Colonic mucosa (tissue), 4 donors: Measurements from ENCODE around the gene HSPA4. TPM values are rescaled to one million over a fixed set of nuclear protein-coding genes. Genes with fewer than 3 reads are reported as not detected.
"Not testable (repeated sequence)": the region's sequence is repeated elsewhere in the genome, so short reads cannot be mapped to it uniquely, and the experiment has no call there.

Source experiments
- DNase-seq: peaks from one replicate; pipeline ENCODE4 v3.0.0-alpha.2; 2020
- H3K27ac ChIP-seq: fragments of 200-600 bp; one replicate; pipeline ENCODE4 v1.8.0; 2021
- H3K27me3 ChIP-seq: fragments of 200-600 bp; one replicate; pipeline ENCODE4 v1.8.0; 2021
- H3K36me3 ChIP-seq: fragments of 200-600 bp; one replicate; pipeline ENCODE4 v1.8.0; 2021
- H3K4me1 ChIP-seq: fragments of 200-600 bp; one replicate; pipeline ENCODE4 v1.8.0; 2021; ENCODE audit warnings: mild to moderate bottlenecking
- H3K4me3 ChIP-seq: fragments of 200-600 bp; one replicate; pipeline ENCODE4 v1.8.0; 2021
- H3K9ac ChIP-seq, 2 donors: one replicate each; pipeline ENCODE4 v1.7.0; 2013; ENCODE audit warnings: control low read depth in 2 of 2, low read depth in 2 of 2, low read length in 2 of 2
- H3K9me3 ChIP-seq: fragments of 200-600 bp; one replicate; pipeline ENCODE4 v1.8.0; 2021
- CTCF ChIP-seq: fragments of 200-600 bp; IDR thresholded peaks from one replicate; pipeline ENCODE4 v1.8.0; 2022; ENCODE audit warnings: antibody characterized with exemption, mild to moderate bottlenecking
- intact Hi-C: fragments of 100-400 bp; cut with DNase I; formaldehyde crosslinking; loops from one replicate; pipeline ENCODE4 v1.14.1; 2022
- total RNA-seq, 2 donors: library from RNA; stranded (reverse); fragmentation: NEBNext Ultra II Directional in 1 of 2; extraction: Animal tissue kit (Norgen Biotek cat#: 25700) in 1 of 2; gene quantifications; one replicate each; pipeline ENCODE4 v1.2.1, GENCODE V29; 2021
- donor health status: healthy.
- donor health status: DM: no; HTN: no; CAD: no.
- donor health status: DM: no; HTN: no; CAD: no.

HSPA4 gene
- total RNA-seq, 2 donors from 2014 or later: 91.2 to 132 TPM

DNA sequence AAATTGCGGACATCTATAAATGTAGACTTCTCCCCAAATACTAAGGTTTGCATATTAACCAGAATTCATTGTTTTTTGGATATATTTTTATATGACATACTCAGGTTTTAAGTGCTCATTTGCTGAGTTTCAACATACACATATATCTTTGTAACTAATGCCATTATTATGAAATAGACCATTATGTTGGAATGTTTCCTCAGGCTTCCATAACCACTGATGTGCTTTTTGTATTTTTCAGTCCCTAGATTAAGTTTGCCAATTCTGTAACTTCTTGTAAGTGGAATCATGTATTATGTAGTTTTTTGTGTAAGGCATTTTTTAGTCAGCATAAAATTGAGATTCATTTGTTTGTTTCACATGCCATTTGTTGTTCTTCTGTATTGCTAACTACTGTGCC, 32.1 kb downstream of the HSPA4 start:
- H3K36me3 ChIP-seq: no peaks in the 10 kb centered on the region
- no peak for TF ChIP-seq CTCF
- no peaks in the 10 kb centered on the region for H3K27me3 ChIP-seq
- H3K27ac ChIP-seq: no peak overlapping the region
- intact Hi-C loops: no loop called here
- DNase-seq: no peak
- H3K4me3 ChIP-seq: no peak overlapping the region
- H3K9ac ChIP-seq: no peak overlapping the region
- H3K9me3 ChIP-seq: no peaks in the 10 kb centered on the region
- H3K4me1 ChIP-seq: no peaks in the 10 kb centered on the region

GRCh38 chr5:133085171-133085570, 33.4 kb downstream of the HSPA4 start:
- H3K9me3 ChIP-seq, DNase-seq, H3K27me3 ChIP-seq, H3K27ac ChIP-seq, intact Hi-C loops, H3K4me3 ChIP-seq, H3K36me3 ChIP-seq, H3K4me1 ChIP-seq, H3K9ac ChIP-seq: not testable (repeated sequence)

GRCh38 chr5:133086366-133086875, 34.6 kb downstream of the HSPA4 start:
- H3K4me3 ChIP-seq: no peak overlapping the region
- no peaks in the 10 kb centered on the region for H3K36me3 ChIP-seq
- H3K9ac ChIP-seq: no peak overlapping the region
- no peaks in the 10 kb centered on the region for H3K27me3 ChIP-seq
- H3K9me3 ChIP-seq: no peaks in the 10 kb centered on the region
- DNase-seq: no peak
- H3K27ac ChIP-seq: no peak overlapping the region
- no peak for TF ChIP-seq CTCF
- H3K4me1 ChIP-seq: no peaks in the 10 kb centered on the region
- intact Hi-C loops: no loop called here

- Histone ChIP-seq H3K4me1 (no peaks in the 10 kb centered on the region), H3K27ac (no peak overlapping the region), H3K4me3 (no peak overlapping the region), H3K9me3 (no peaks in the 10 kb centered on the region), H3K36me3 (no peaks in the 10 kb centered on the region), H3K27me3 (no peaks in the 10 kb centered on the region), H3K9ac (no peak overlapping the region)
- DNase-seq: no peak
- intact Hi-C loops: no loop called here
- TF ChIP-seq CTCF: no peak
Measured at GRCh38 chr5:133088064-133088463, 36.3 kb downstream of the HSPA4 start.

DNA sequence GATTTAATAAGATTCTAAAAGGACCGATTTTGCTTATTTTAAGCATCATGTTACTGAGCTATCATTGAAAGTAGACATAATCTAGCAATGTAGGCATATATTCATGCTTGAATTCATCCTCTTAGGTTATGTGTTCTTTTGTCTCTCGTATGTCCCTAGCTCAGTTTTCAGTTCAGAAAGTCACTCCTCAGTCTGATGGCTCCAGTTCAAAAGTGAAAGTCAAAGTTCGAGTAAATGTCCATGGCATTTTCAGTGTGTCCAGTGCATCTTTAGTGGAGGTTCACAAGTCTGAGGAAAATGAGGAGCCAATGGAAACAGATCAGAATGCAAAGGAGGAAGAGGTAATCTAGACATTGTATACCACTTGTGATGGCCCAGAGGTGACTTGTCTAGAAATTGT, 39.2 kb downstream of the HSPA4 start:
- Histone ChIP-seq H3K4me3 (no peak overlapping the region), H3K27me3 (no peaks in the 10 kb centered on the region), H3K9me3 (no peaks in the 10 kb centered on the region), H3K36me3 (peaks cover 5% of the 10 kb centered on the region), H3K27ac (no peak overlapping the region), H3K4me1 (no peaks in the 10 kb centered on the region), H3K9ac (no peak overlapping the region)
- DNase-seq: no peak
- no peak for TF ChIP-seq CTCF
- intact Hi-C loops: no loop called here

- H3K27me3 ChIP-seq: no peaks in the 10 kb centered on the region
- H3K9me3 ChIP-seq: no peaks in the 10 kb centered on the region
- H3K4me1 ChIP-seq: no peaks in the 10 kb centered on the region
- no peak overlapping the region for H3K27ac ChIP-seq
- intact Hi-C loops: no loop called here
- no peak for DNase-seq
- H3K36me3 ChIP-seq: peaks cover 15% of the 10 kb centered on the region
- no peak for TF ChIP-seq CTCF
- H3K4me3 ChIP-seq: no peak overlapping the region
- H3K9ac ChIP-seq: no peak overlapping the region
Measured at GRCh38 chr5:133106343-133106742, 54.5 kb downstream of the HSPA4 start.
